ENCODE data around the gene SVOPL.

SVOPL gene

GRCh38 chr7:138627361-138627760 is 73.8 kb downstream of the SVOPL start:
- H3K4me1 Mint-ChIP-seq: no peaks in the 10 kb centered on the region
- no peaks in the 10 kb centered on the region for H3K9me3 Mint-ChIP-seq
- no peaks in the 10 kb centered on the region for H3K27me3 Mint-ChIP-seq (ENCODE audit: low read depth)
- H3K27ac Mint-ChIP-seq: no peak overlapping the region
- no peak overlapping the region for H3K4me3 Mint-ChIP-seq
- H3K36me3 Mint-ChIP-seq (ENCODE audit: low read depth): no peaks in the 10 kb centered on the region
- TF ChIP-seq, protein P1, sequence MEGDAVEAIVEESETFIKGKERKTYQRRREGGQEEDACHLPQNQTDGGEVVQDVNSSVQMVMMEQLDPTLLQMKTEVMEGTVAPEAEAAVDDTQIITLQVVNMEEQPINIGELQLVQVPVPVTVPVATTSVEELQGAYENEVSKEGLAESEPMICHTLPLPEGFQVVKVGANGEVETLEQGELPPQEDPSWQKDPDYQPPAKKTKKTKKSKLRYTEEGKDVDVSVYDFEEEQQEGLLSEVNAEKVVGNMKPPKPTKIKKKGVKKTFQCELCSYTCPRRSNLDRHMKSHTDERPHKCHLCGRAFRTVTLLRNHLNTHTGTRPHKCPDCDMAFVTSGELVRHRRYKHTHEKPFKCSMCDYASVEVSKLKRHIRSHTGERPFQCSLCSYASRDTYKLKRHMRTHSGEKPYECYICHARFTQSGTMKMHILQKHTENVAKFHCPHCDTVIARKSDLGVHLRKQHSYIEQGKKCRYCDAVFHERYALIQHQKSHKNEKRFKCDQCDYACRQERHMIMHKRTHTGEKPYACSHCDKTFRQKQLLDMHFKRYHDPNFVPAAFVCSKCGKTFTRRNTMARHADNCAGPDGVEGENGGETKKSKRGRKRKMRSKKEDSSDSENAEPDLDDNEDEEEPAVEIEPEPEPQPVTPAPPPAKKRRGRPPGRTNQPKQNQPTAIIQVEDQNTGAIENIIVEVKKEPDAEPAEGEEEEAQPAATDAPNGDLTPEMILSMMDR (IDR thresholded peaks at IDR 0.05; ENCODE audit: unreplicated experiment in 3 of 3): no peak

DNA sequence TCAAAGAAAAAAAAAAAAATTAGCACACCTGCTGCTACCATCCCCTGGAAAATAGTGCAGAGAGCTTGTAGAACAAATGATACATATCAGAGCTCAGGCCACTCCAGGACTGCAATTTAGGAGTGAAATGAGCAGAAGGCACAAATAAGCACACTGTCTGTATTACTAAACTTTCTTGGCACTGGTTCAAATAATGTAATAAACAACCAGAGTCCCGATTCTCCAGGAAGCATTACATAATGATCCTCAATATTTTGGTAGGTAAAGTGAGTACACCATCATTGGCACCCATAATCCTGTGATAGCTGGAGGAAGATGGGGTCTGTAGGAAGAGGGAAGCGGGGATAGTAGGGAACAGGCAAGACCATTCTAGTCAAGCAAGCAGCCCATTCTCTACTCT is 74.3 kb downstream of the SVOPL start:
- no peaks in the 10 kb centered on the region for H3K9me3 Mint-ChIP-seq
- no peak overlapping the region for H3K4me3 Mint-ChIP-seq
- H3K4me1 Mint-ChIP-seq: no peaks in the 10 kb centered on the region
- H3K36me3 Mint-ChIP-seq (ENCODE audit: low read depth): no peaks in the 10 kb centered on the region
- H3K27me3 Mint-ChIP-seq (ENCODE audit: low read depth): no peaks in the 10 kb centered on the region
- TF ChIP-seq, protein P1 (IDR thresholded peaks at IDR 0.05; ENCODE audit: unreplicated experiment in 3 of 3): no peak
- no peak overlapping the region for H3K27ac Mint-ChIP-seq

- Mint-ChIP-seq H3K4me1 (no peaks in the 10 kb centered on the region), H3K27me3 (ENCODE audit: low read depth) (no peaks in the 10 kb centered on the region), H3K36me3 (ENCODE audit: low read depth) (no peaks in the 10 kb centered on the region), H3K4me3 (no peak overlapping the region), H3K9me3 (no peaks in the 10 kb centered on the region), H3K27ac (peak overlapping the region in 1 of 3 experiments; percentile 25)
- TF ChIP-seq, protein P1 (IDR thresholded peaks at IDR 0.05; ENCODE audit: unreplicated experiment in 3 of 3): no peak
These were observed 75.3 kb downstream of the SVOPL start for GRCh38 chr7:138625849-138626230.

DNA sequence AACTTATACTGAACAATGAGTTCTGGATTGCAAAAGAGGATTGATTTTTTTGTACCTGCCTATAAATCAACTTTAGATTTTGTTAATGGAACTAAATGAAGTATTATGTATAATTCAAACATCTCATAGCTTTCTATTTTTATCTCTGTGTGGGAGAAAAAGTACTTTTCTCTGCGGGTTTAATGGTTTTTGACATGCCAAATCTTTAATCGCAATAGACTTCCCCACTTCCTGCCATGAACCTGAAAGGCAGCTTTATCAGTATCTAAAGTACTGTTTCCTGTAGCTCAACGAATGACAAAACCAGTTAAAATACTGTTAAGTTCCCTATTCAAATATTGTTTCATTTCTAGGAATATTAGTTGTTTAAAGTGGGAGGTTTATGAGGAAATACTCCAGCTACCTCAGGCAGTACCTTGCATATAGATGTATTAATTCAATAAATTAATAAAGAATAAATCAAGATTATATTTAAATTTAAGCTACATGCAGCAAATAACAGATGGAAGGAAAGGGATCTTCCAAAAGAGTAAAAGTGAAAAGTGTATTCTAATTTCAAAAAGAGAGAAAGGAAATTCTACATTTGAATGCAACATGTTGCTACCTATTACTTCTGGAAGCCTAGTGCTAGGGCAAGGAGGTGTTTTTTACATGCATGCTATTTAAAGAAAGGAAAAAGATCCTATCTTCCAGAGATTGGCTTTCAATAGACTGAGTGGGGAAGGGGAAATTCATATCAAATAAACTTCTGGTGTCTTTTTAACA is 75.9 kb downstream of the SVOPL start:
- no peaks in the 10 kb centered on the region for H3K4me1 Mint-ChIP-seq
- peak overlapping the region in 1 of 3 experiments; percentile 25 for H3K27ac Mint-ChIP-seq
- H3K27me3 Mint-ChIP-seq (ENCODE audit: low read depth): no peaks in the 10 kb centered on the region

GRCh38 chr7:138622841-138623240 is 78.3 kb downstream of the SVOPL start:
- peaks cover 3% of the 10 kb centered on the region for H3K27me3 Mint-ChIP-seq (ENCODE audit: low read depth)
- H3K4me1 Mint-ChIP-seq: no peaks in the 10 kb centered on the region
- H3K36me3 Mint-ChIP-seq (ENCODE audit: low read depth): no peaks in the 10 kb centered on the region
- H3K27ac Mint-ChIP-seq: no peak overlapping the region
- H3K4me3 Mint-ChIP-seq: no peak overlapping the region
- no peaks in the 10 kb centered on the region for H3K9me3 Mint-ChIP-seq
- TF ChIP-seq, protein P1 (IDR thresholded peaks at IDR 0.05; ENCODE audit: unreplicated experiment in 3 of 3): no peak

More for the DNA sequence above, 75.9 kb downstream of the SVOPL start:
- Mint-ChIP-seq H3K9me3 (no peaks in the 10 kb centered on the region), H3K36me3 (ENCODE audit: low read depth) (no peaks in the 10 kb centered on the region), H3K4me3 (no peak overlapping the region)
- TF ChIP-seq, protein P1 (IDR thresholded peaks at IDR 0.05; ENCODE audit: unreplicated experiment in 3 of 3): no peak

DNA sequence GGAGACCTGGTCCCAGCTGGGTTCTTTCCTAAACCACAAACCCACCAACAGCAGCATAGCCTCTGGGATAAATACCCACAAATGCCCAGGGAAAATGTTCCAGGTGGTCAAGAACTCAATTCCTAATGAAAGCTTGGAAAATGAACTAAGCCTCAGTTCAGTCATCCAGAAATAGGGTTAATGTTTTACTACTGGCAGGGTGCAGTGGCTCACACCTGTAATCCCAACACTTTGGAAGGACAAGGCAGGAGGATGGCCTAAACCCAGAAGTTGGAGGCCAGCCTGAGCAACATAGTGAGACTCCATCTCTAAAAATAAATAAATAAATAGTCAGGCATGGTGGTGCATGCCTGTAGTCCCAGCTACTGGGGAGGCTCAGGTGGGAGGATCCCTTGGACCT is 82.2 kb downstream of the SVOPL start:
- Mint-ChIP-seq H3K4me3 (no peak overlapping the region), H3K27ac (peak overlapping the region in 1 of 3 experiments; percentile 31), H3K36me3 (ENCODE audit: low read depth) (no peaks in the 10 kb centered on the region), H3K4me1 (no peaks in the 10 kb centered on the region), H3K27me3 (ENCODE audit: low read depth) (peaks cover 8% of the 10 kb centered on the region), H3K9me3 (no peaks in the 10 kb centered on the region)
- TF ChIP-seq, protein P1 (IDR thresholded peaks at IDR 0.05; ENCODE audit: unreplicated experiment in 3 of 3): no peak

Data from nephron (organoid).